Caki2 (cell line): Measurements from ENCODE around the gene SPEN. TPM values are rescaled to one million over a fixed set of nuclear protein-coding genes. Genes with fewer than 3 reads are reported as not detected.
"Not testable (repeated sequence)": the region's sequence is repeated elsewhere in the genome, so short reads cannot be mapped to it uniquely, and the experiment has no call there.

Source experiments
- DNase-seq: peaks from one replicate; pipeline ENCODE4 v3.0.0-alpha.2; 2015; ENCODE audit warnings: low read depth
- in situ Hi-C: cut with HindIII; loops from 2 replicates; pipeline ENCODE4 v1.10.0; 2016; ENCODE audit warnings: low sequenced_read_pairs, low pct_unique_long_range_greater_than_20kb, mixed read lengths
- total RNA-seq: library from RNA; depleted of rRNA; stranded (reverse); fragments of >200 nt; shearing (Covaris generic); gene quantifications from 2 replicates; pipeline ENCODE4 v1.2.3, GENCODE V29; 2014; ENCODE audit warnings: low replicate concordance

Gene SPEN
- total RNA-seq, 1 experiment from 2014 or later = 6.9 TPM

GRCh38 chr1:15962176-15962575 is 114.7 kb downstream of the SPEN start:
- DNase-seq = no peak
- in situ Hi-C loops = no loop called here

- in situ Hi-C loops = no loop called here
- no peak for DNase-seq
Observed at GRCh38 chr1:15962671-15963362, 115.3 kb downstream of the SPEN start.

GRCh38 chr1:15963363-15963967 is 116.0 kb downstream of the SPEN start:
- in situ Hi-C loops = no loop called here
- no peak for DNase-seq

GRCh38 chr1:15963968-15964648 is 116.6 kb downstream of the SPEN start:
- in situ Hi-C loops = no loop called here

GRCh38 chr1:15965228-15965767 is 117.8 kb downstream of the SPEN start:
- DNase-seq = no peak
- in situ Hi-C loops = no loop called here

More at GRCh38 chr1:15963968-15964648, 116.6 kb downstream of the SPEN start:
- DNase-seq = no peak

GRCh38 chr1:15966081-15966955 is 118.8 kb downstream of the SPEN start:
- in situ Hi-C loops = no loop called here

GRCh38 chr1:15966956-15967344 is 119.4 kb downstream of the SPEN start:
- in situ Hi-C loops = no loop called here
- no peak for DNase-seq

More at GRCh38 chr1:15966081-15966955, 118.8 kb downstream of the SPEN start:
- no peak for DNase-seq

- no peak for DNase-seq
- in situ Hi-C loops = no loop called here
Observed at GRCh38 chr1:15968172-15968571, 120.7 kb downstream of the SPEN start.

GRCh38 chr1:15969321-15969880 is 121.9 kb downstream of the SPEN start:
- no peak for DNase-seq
- in situ Hi-C loops = no loop called here

GRCh38 chr1:15970911-15971310 is 123.4 kb downstream of the SPEN start:
- in situ Hi-C loops = no loop called here
- DNase-seq = no peak

GRCh38 chr1:15972409-15972808 is 124.9 kb downstream of the SPEN start:
- in situ Hi-C loops = no loop called here
- DNase-seq = no peak

- DNase-seq = no peak
- in situ Hi-C loops = no loop called here
Observed at GRCh38 chr1:15973772-15974171, 126.3 kb downstream of the SPEN start.

- DNase-seq = no peak
- in situ Hi-C loops = no loop called here
Observed at GRCh38 chr1:15974855-15975254, 127.3 kb downstream of the SPEN start.

- peak; percentile 36 for DNase-seq
- in situ Hi-C loops = no loop called here
Observed at GRCh38 chr1:15975358-15975804, 127.9 kb downstream of the SPEN start.

- in situ Hi-C loops = no loop called here
- DNase-seq = peak; percentile 78
Observed at GRCh38 chr1:15975805-15976680, 128.5 kb downstream of the SPEN start, which contains the start of gene ZBTB17. ZBTB17 (minus strand) TSS chr1:15976101; CDS start chr1:15948495, 27,606 bp downstream.

GRCh38 chr1:15977947-15978346 is 130.4 kb downstream of the SPEN start:
- in situ Hi-C loops, DNase-seq: not testable (repeated sequence)

GRCh38 chr1:15981679-15982078 is 134.2 kb downstream of the SPEN start:
- no peak for DNase-seq
- in situ Hi-C loops = no loop called here
